Measurements from ENCODE around the gene PTEN. TPM values are rescaled to one million over a fixed set of nuclear protein-coding genes. Genes with fewer than 3 reads are reported as not detected.
A peak's percentile ranks its signal among the peaks of the same experiment; 100 is the strongest.

The PTEN gene
- 18.5 TPM for polyA plus RNA-seq (2013, experiment 1 of 2)
- 18.1 TPM for polyA plus RNA-seq (2013, experiment 2 of 2)

GRCh38 chr10:87863053-87863943 is at the start of gene PTEN, which contains the start of gene KLLN:
PTEN (plus strand) TSS chr10:87863625; CDS start chr10:87864470, 845 bp downstream.
KLLN (minus strand) TSS chr10:87863533; CDS start chr10:87862487, 1,046 bp downstream.
- H3K79me1 ChIP-seq (ENCODE audit: low read length), result no peaks in the 10 kb centered on the region
- peak; percentile 95 for DNase-seq
- H3K18ac ChIP-seq (ENCODE audit: low read length), result peak within 1 kb of the TSS; percentile 6
- H3K9ac ChIP-seq (ENCODE audit: low read length), result peak within 1 kb of the TSS; percentile 88
- peak within 1 kb of the TSS; percentile 90 for H3K23ac ChIP-seq (ENCODE audit: low read length)
- peak within 1 kb of the TSS; percentile 60 for H3K4ac ChIP-seq (ENCODE audit: low read depth, low read length)
- H3K56ac ChIP-seq (ENCODE audit: low read length), result peak within 1 kb of the TSS; percentile 93
- peak within 1 kb of the TSS; percentile 10 for H2BK5ac ChIP-seq (ENCODE audit: low read length)
- no peaks in the 10 kb centered on the region for H3K4me1 ChIP-seq (ENCODE audit: control insufficient read depth, low read depth, low read length)
- no peak within 1 kb of the TSS for H2BK120ac ChIP-seq (ENCODE audit: low read depth, low read length)
- no peaks in the 10 kb centered on the region for H3K27me3 ChIP-seq (ENCODE audit: insufficient read depth, low read length, poor library complexity)
- H2BK15ac ChIP-seq (replicated peaks; ENCODE audit: low read depth), result no peak within 1 kb of the TSS
- no peaks in the 10 kb centered on the region for H3K36me3 ChIP-seq (ENCODE audit: control insufficient read depth, insufficient read depth, low read length)
- peak within 1 kb of the TSS; percentile 80 for H3K4me3 ChIP-seq (ENCODE audit: low read length)
- peak within 1 kb of the TSS; percentile 98 for H3K4me2 ChIP-seq (ENCODE audit: low read length)
- no peak within 1 kb of the TSS for H2AK5ac ChIP-seq (ENCODE audit: low read length)
- peaks cover 25% of the 10 kb centered on the region for H3K79me2 ChIP-seq (ENCODE audit: control insufficient read depth, insufficient read depth, low read length)
- H4K8ac ChIP-seq (ENCODE audit: low read depth, low read length), result no peak within 1 kb of the TSS
- no CpG with 5 or more reads among the region's 89 CpGs for WGBS (ENCODE audit: extremely low coverage, insufficient coverage, low lambda C conversion rate)
- peak within 1 kb of the TSS; percentile 100 for H3K27ac ChIP-seq (ENCODE audit: low read depth, low read length)
- no peak within 1 kb of the TSS for H4K5ac ChIP-seq (ENCODE audit: low read length)

- no peak overlapping the region for H2BK15ac ChIP-seq (replicated peaks; ENCODE audit: low read depth)
Measured at GRCh38 chr10:87816163-87816897, 47.1 kb upstream of the PTEN start.

GRCh38 chr10:87816898-87817608 is 46.4 kb upstream of the PTEN start:
- no peak overlapping the region for H3K18ac ChIP-seq (ENCODE audit: low read length)
- no peak overlapping the region for H4K8ac ChIP-seq (ENCODE audit: low read depth, low read length)
- no peaks in the 10 kb centered on the region for H3K27me3 ChIP-seq (ENCODE audit: insufficient read depth, low read length, poor library complexity)
- no peak overlapping the region for H2BK5ac ChIP-seq (ENCODE audit: low read length)
- no peak overlapping the region for H2AK5ac ChIP-seq (ENCODE audit: low read length)
- H3K23ac ChIP-seq (ENCODE audit: low read length), result no peak overlapping the region
- H3K4me2 ChIP-seq (ENCODE audit: low read length), result peak overlapping the region; percentile 45
- WGBS (ENCODE audit: extremely low coverage, insufficient coverage, low lambda C conversion rate), result no CpG with 5 or more reads among the region's 10 CpGs
- H3K56ac ChIP-seq (ENCODE audit: low read length), result peak overlapping the region; percentile 98
- peak overlapping the region; percentile 92 for H3K4me3 ChIP-seq (ENCODE audit: low read length)
- no peaks in the 10 kb centered on the region for H3K36me3 ChIP-seq (ENCODE audit: control insufficient read depth, insufficient read depth, low read length)
- no peak overlapping the region for H2BK120ac ChIP-seq (ENCODE audit: low read depth, low read length)
- no peak overlapping the region for H4K5ac ChIP-seq (ENCODE audit: low read length)
- H3K27ac ChIP-seq (ENCODE audit: low read depth, low read length), result peak overlapping the region; percentile 85
- H3K4me1 ChIP-seq (ENCODE audit: control insufficient read depth, low read depth, low read length), result no peaks in the 10 kb centered on the region
- no peak for DNase-seq
- H3K79me1 ChIP-seq (ENCODE audit: low read length), result peaks cover 1% of the 10 kb centered on the region
- no peak overlapping the region for H3K4ac ChIP-seq (ENCODE audit: low read depth, low read length)
- peaks cover 23% of the 10 kb centered on the region for H3K79me2 ChIP-seq (ENCODE audit: control insufficient read depth, insufficient read depth, low read length)
- H3K9ac ChIP-seq (ENCODE audit: low read length), result peak overlapping the region; percentile 96
- no peak overlapping the region for H2BK15ac ChIP-seq (replicated peaks; ENCODE audit: low read depth)

More at GRCh38 chr10:87816163-87816897, 47.1 kb upstream of the PTEN start:
- H4K5ac ChIP-seq (ENCODE audit: low read length), result no peak overlapping the region
- no CpG with 5 or more reads among the region's 9 CpGs for WGBS (ENCODE audit: extremely low coverage, insufficient coverage, low lambda C conversion rate)
- H3K4me2 ChIP-seq (ENCODE audit: low read length), result peak overlapping the region; percentile 11
- H3K79me1 ChIP-seq (ENCODE audit: low read length), result peaks cover 1% of the 10 kb centered on the region
- peaks cover 23% of the 10 kb centered on the region for H3K79me2 ChIP-seq (ENCODE audit: control insufficient read depth, insufficient read depth, low read length)
- no peak overlapping the region for H3K23ac ChIP-seq (ENCODE audit: low read length)
- H3K36me3 ChIP-seq (ENCODE audit: control insufficient read depth, insufficient read depth, low read length), result no peaks in the 10 kb centered on the region
- no peak overlapping the region for H2BK5ac ChIP-seq (ENCODE audit: low read length)
- no peaks in the 10 kb centered on the region for H3K4me1 ChIP-seq (ENCODE audit: control insufficient read depth, low read depth, low read length)
- H3K27me3 ChIP-seq (ENCODE audit: insufficient read depth, low read length, poor library complexity), result no peaks in the 10 kb centered on the region
- H3K18ac ChIP-seq (ENCODE audit: low read length), result no peak overlapping the region
- H3K4me3 ChIP-seq (ENCODE audit: low read length), result no peak overlapping the region
- no peak overlapping the region for H2AK5ac ChIP-seq (ENCODE audit: low read length)
- H3K56ac ChIP-seq (ENCODE audit: low read length), result no peak overlapping the region
- H3K9ac ChIP-seq (ENCODE audit: low read length), result no peak overlapping the region
- no peak for DNase-seq
- H3K4ac ChIP-seq (ENCODE audit: low read depth, low read length), result no peak overlapping the region
- H2BK120ac ChIP-seq (ENCODE audit: low read depth, low read length), result no peak overlapping the region
- no peak overlapping the region for H4K8ac ChIP-seq (ENCODE audit: low read depth, low read length)
- no peak overlapping the region for H3K27ac ChIP-seq (ENCODE audit: low read depth, low read length)

- Histone ChIP-seq H3K4me2 (ENCODE audit: low read length) (peak within 1 kb of the TSS; percentile 88), H2BK120ac (ENCODE audit: low read depth, low read length) (no peak within 1 kb of the TSS), H4K8ac (ENCODE audit: low read depth, low read length) (peak within 1 kb of the TSS; percentile 16), H3K23ac (ENCODE audit: low read length) (peak within 1 kb of the TSS; percentile 12), H3K4me3 (ENCODE audit: low read length) (peak within 1 kb of the TSS; percentile 92), H2BK15ac (replicated peaks; ENCODE audit: low read depth) (no peak within 1 kb of the TSS), H3K27me3 (ENCODE audit: insufficient read depth, low read length, poor library complexity) (no peaks in the 10 kb centered on the region), H3K4ac (ENCODE audit: low read depth, low read length) (no peak within 1 kb of the TSS), H3K18ac (ENCODE audit: low read length) (peak within 1 kb of the TSS; percentile 71), H4K5ac (ENCODE audit: low read length) (no peak within 1 kb of the TSS), H3K79me1 (ENCODE audit: low read length) (peaks cover 1% of the 10 kb centered on the region), H3K79me2 (ENCODE audit: control insufficient read depth, insufficient read depth, low read length) (peaks cover 23% of the 10 kb centered on the region), H2BK5ac (ENCODE audit: low read length) (peak within 1 kb of the TSS; percentile 61), H3K56ac (ENCODE audit: low read length) (peak within 1 kb of the TSS; percentile 98), H3K9ac (ENCODE audit: low read length) (peak within 1 kb of the TSS; percentile 96), H3K36me3 (ENCODE audit: control insufficient read depth, insufficient read depth, low read length) (no peaks in the 10 kb centered on the region), H3K4me1 (ENCODE audit: control insufficient read depth, low read depth, low read length) (no peaks in the 10 kb centered on the region), H2AK5ac (ENCODE audit: low read length) (no peak within 1 kb of the TSS), H3K27ac (ENCODE audit: low read depth, low read length) (peak within 1 kb of the TSS; percentile 85)
- DNase-seq, result peak; percentile 95
- WGBS (ENCODE audit: extremely low coverage, insufficient coverage, low lambda C conversion rate), result no CpG with 5 or more reads among the region's 60 CpGs
Measured at GRCh38 chr10:87817609-87818504, 45.6 kb upstream of the PTEN start, which contains the start of gene ATAD1. ATAD1 (minus strand) TSS chr10:87818226; CDS start chr10:87814599, 3,627 bp downstream.
